ENCODE data around the gene NLGN2.

DNA sequence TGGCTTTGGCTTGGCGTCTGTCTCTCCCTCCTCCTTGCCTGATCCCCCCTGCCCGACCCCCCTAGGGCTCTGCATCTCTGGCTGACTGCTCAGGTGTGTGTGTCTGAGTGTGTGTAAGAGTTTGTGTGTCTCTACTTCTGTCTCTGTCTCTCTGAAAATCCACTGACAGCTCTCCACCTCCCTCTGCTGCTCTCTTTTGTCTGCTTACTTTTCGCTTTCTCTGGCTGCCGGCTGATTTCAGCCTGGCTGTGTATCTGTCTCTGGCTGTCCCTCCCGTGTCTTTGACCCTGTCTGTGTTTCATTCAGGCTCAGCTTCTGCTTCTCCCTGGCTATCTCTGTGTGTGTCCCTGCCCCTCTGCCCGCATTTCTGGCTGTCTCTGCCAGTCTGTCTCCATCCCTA lies 8.7 kb downstream of the NLGN2 start:
- TF ChIP-seq, protein P1, sequence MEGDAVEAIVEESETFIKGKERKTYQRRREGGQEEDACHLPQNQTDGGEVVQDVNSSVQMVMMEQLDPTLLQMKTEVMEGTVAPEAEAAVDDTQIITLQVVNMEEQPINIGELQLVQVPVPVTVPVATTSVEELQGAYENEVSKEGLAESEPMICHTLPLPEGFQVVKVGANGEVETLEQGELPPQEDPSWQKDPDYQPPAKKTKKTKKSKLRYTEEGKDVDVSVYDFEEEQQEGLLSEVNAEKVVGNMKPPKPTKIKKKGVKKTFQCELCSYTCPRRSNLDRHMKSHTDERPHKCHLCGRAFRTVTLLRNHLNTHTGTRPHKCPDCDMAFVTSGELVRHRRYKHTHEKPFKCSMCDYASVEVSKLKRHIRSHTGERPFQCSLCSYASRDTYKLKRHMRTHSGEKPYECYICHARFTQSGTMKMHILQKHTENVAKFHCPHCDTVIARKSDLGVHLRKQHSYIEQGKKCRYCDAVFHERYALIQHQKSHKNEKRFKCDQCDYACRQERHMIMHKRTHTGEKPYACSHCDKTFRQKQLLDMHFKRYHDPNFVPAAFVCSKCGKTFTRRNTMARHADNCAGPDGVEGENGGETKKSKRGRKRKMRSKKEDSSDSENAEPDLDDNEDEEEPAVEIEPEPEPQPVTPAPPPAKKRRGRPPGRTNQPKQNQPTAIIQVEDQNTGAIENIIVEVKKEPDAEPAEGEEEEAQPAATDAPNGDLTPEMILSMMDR (IDR thresholded peaks at IDR 0.05), result no peak
- no peak for TF ChIP-seq POLR2A (IDR thresholded peaks at IDR 0.05)
